C4-2B (cell line): Measurements from ENCODE around the gene RHOD.

Experiments
- CTCF ChIP-seq: fragments of 450-650 bp; conservative IDR thresholded peaks from 2 replicates; pipeline ENCODE4 v1.5.1; 2017; ENCODE audit warnings: mild to moderate bottlenecking
- ZFX ChIP-seq: fragments of 450-650 bp; IDR thresholded peaks from 2 replicates; pipeline ENCODE4 v1.6.1; 2017

GRCh38 chr11:67066333-67066709 lies 9.7 kb downstream of the RHOD start:
- no peak for TF ChIP-seq ZFX
- no peak for TF ChIP-seq CTCF
